ENCODE results near the gene SLC8A1. TPM values are rescaled to one million over a fixed set of nuclear protein-coding genes. Genes with fewer than 3 reads are reported as not detected.

Gene SLC8A1
- total and polyA plus RNA-seq, 7 donors = 0.20 to 4.9 (median 2.3) TPM

GRCh38 chr2:40178171-40178778 lies 273.6 kb downstream of the SLC8A1 start:
- Histone ChIP-seq H3K4me1 (no peaks in the 10 kb centered on the region), H3K27ac (no peak overlapping the region), H3K27me3 (ENCODE audit: insufficient read depth in 3 of 3, low read length in 2 of 3) (no peaks in the 10 kb centered on the region), H3K36me3 (ENCODE audit: insufficient read depth in 1 of 2, low read depth in 1 of 2) (no peaks in the 10 kb centered on the region), H3K9me3 (no peaks in the 10 kb centered on the region), H3K4me3 (no peak overlapping the region)
- DNase-seq (no peak), ATAC-seq (no peak)
- WGBS, 3 donors = 93 to 97% (median 95%) methylated on average over 6 of the region's 6 CpGs
- no peak for TF ChIP-seq CTCF (IDR thresholded peaks at IDR 0.05)
- intact Hi-C loops (cut with DNase I) = no loop called here

- Histone ChIP-seq H3K9me3 (no peaks in the 10 kb centered on the region), H3K4me1 (no peaks in the 10 kb centered on the region), H3K36me3 (ENCODE audit: insufficient read depth in 1 of 2, low read depth in 1 of 2) (no peaks in the 10 kb centered on the region), H3K27me3 (ENCODE audit: insufficient read depth in 3 of 3, low read length in 2 of 3) (no peaks in the 10 kb centered on the region), H3K4me3 (no peak overlapping the region), H3K27ac (no peak overlapping the region)
- no peak for TF ChIP-seq CTCF (IDR thresholded peaks at IDR 0.05)
- intact Hi-C loops (cut with DNase I) = no loop called here
- WGBS, 3 donors = 71 to 82% (median 80%) methylated on average over 6 of the region's 6 CpGs
- ATAC-seq (no peak), DNase-seq (no peak)
These were observed 274.5 kb downstream of the SLC8A1 start for GRCh38 chr2:40177366-40177765.

- no peak for DNase-seq
- H3K4me3 ChIP-seq = no peak overlapping the region
- H3K4me1 ChIP-seq = no peaks in the 10 kb centered on the region
- no peak for ATAC-seq
- intact Hi-C loops (cut with DNase I) = no loop called here
- no peak for TF ChIP-seq CTCF (IDR thresholded peaks at IDR 0.05)
- no peak overlapping the region for H3K27ac ChIP-seq
- H3K27me3 ChIP-seq (ENCODE audit: insufficient read depth in 3 of 3, low read length in 2 of 3) = no peaks in the 10 kb centered on the region
- H3K36me3 ChIP-seq (ENCODE audit: insufficient read depth in 1 of 2, low read depth in 1 of 2) = no peaks in the 10 kb centered on the region
- 76 to 83% (median 83%) methylated on average over 2 of the region's 2 CpGs for WGBS, 3 donors
- no peaks in the 10 kb centered on the region for H3K9me3 ChIP-seq
These were observed 278.6 kb downstream of the SLC8A1 start for GRCh38 chr2:40173276-40173675.

GRCh38 chr2:40169856-40170255 lies 282.0 kb downstream of the SLC8A1 start:
- WGBS, 3 donors = 90 to 92% (median 92%) methylated on average over 3 of the region's 3 CpGs

More at GRCh38 chr2:40169856-40170255, 282.0 kb downstream of the SLC8A1 start:
- TF ChIP-seq CTCF (IDR thresholded peaks at IDR 0.05) = no peak
- H3K27ac ChIP-seq = no peak overlapping the region
- H3K4me3 ChIP-seq = no peak overlapping the region
- ATAC-seq = no peak
- no peaks in the 10 kb centered on the region for H3K36me3 ChIP-seq (ENCODE audit: insufficient read depth in 1 of 2, low read depth in 1 of 2)
- no peaks in the 10 kb centered on the region for H3K9me3 ChIP-seq
- H3K4me1 ChIP-seq = no peaks in the 10 kb centered on the region
- intact Hi-C loops (cut with DNase I) = no loop called here
- DNase-seq = no peak
- H3K27me3 ChIP-seq (ENCODE audit: insufficient read depth in 3 of 3, low read length in 2 of 3) = no peaks in the 10 kb centered on the region

All from psoas muscle (tissue), 8 donors.